Gastroesophageal sphincter (tissue), 4 donors: ENCODE measurements around the gene EXOC6B. TPM values are rescaled to one million over a fixed set of nuclear protein-coding genes. Genes with fewer than 3 reads are reported as not detected.
A peak's percentile ranks its signal among the peaks of the same experiment; 100 is the strongest.

Experiments used
- ATAC-seq: fragments of 150-250 bp; one replicate; pipeline ENCODE4 v1.9.1; 2016; ENCODE audit warnings: mild to moderate bottlenecking, moderate library complexity
- H3K27ac ChIP-seq, 4 donors: fragments of 200-600 bp; sonication (generic) in 3 of 4; 1 replicate in 3 of 4; 2 replicates in 1 of 4; pipeline ENCODE4 v1.5.1; 2016 to 2019
- H3K27me3 ChIP-seq: fragments of 200-600 bp; sonication (generic); one replicate; pipeline ENCODE4 v1.5.1; 2019
- H3K36me3 ChIP-seq, 2 donors: fragments of 200-600 bp; sonication (generic); one replicate each; pipeline ENCODE4 v1.5.1; 2019; ENCODE audit warnings: control low read depth in 1 of 2
- H3K4me1 ChIP-seq, 3 donors: fragments of 200-600 bp; sonication (generic); 1 replicate in 2 of 3; 2 replicates in 1 of 3; pipeline ENCODE4 v1.5.1; 2016 to 2019; ENCODE audit warnings: control low read depth in 2 of 3
- H3K4me3 ChIP-seq, 2 donors: fragments of 200-600 bp; sonication (generic); one replicate each; pipeline ENCODE4 v1.5.1; 2019; ENCODE audit warnings: mild to moderate bottlenecking in 1 of 2, moderate library complexity in 1 of 2
- H3K9me3 ChIP-seq, 3 donors: fragments of 200-600 bp; sonication (generic); one replicate each; pipeline ENCODE4 v1.5.1; 2017 to 2019; ENCODE audit warnings: control low read depth in 2 of 3
- EP300 ChIP-seq: sonication (generic); formaldehyde crosslinking; IDR thresholded peaks from one replicate; pipeline ENCODE4 v1.6.1; 2017; ENCODE audit warnings: antibody characterized with exemption, mild to moderate bottlenecking
- POLR2A ChIP-seq, 2 donors: fragments of 450-650 bp; IDR thresholded peaks; one replicate each; pipeline ENCODE4 v1.6.1; 2017; ENCODE audit warnings: antibody characterized with exemption in 2 of 2, mild to moderate bottlenecking in 2 of 2, moderate library complexity in 1 of 2
- POLR2AphosphoS5 ChIP-seq: sonication (generic); formaldehyde crosslinking; IDR thresholded peaks from one replicate; pipeline ENCODE4 v1.6.1; 2017; ENCODE audit warnings: antibody characterized with exemption
- WGBS, 2 donors: methylation state at CpG; one replicate each; pipeline ENCODE4 v1.1.5; 2018; ENCODE audit warnings: low coverage in 1 of 2; 5-methylcytosine and 5-hydroxymethylcytosine counted together
- total RNA-seq, 4 donors: library from RNA; depleted of rRNA; stranded (reverse); fragments of >200 nt; gene quantifications; one replicate each; pipeline ENCODE4 v1.1.0, GENCODE V29; 2016
- TF ChIP-seq, protein P1 (sequence below), 4 experiments: fragments of 200-600 bp in 2 of 4; fragments of 450-650 bp in 2 of 4; sonication (generic) in 1 of 4; IDR thresholded peaks; one replicate each; pipeline ENCODE4 v1.5.1; 2017 to 2019; ENCODE audit warnings: antibody characterized with exemption in 4 of 4, mild to moderate bottlenecking in 2 of 4, moderate library complexity in 2 of 4

The EXOC6B gene
- total RNA-seq, 4 donors from 2014 or later, result 35.3 to 47.2 (median 41.2) TPM

GRCh38 chr2:72689579-72690195 lies 136.1 kb downstream of the EXOC6B start:
- Histone ChIP-seq H3K4me1 (peaks cover 3 to 20% (median 10%) of the 10 kb centered on the region in 3 donors), H3K27me3 (no peaks in the 10 kb centered on the region), H3K4me3 (no peak overlapping the region), H3K36me3 (no peaks in the 10 kb centered on the region), H3K9me3 (no peaks in the 10 kb centered on the region), H3K27ac (peak overlapping the region in 1 of 4 donors; percentile 8)
- ATAC-seq, result peak; percentile 31
- WGBS, 2 donors, result 56 to 57% methylated on average over 5 of the region's 5 CpGs
- TF ChIP-seq, protein P1, sequence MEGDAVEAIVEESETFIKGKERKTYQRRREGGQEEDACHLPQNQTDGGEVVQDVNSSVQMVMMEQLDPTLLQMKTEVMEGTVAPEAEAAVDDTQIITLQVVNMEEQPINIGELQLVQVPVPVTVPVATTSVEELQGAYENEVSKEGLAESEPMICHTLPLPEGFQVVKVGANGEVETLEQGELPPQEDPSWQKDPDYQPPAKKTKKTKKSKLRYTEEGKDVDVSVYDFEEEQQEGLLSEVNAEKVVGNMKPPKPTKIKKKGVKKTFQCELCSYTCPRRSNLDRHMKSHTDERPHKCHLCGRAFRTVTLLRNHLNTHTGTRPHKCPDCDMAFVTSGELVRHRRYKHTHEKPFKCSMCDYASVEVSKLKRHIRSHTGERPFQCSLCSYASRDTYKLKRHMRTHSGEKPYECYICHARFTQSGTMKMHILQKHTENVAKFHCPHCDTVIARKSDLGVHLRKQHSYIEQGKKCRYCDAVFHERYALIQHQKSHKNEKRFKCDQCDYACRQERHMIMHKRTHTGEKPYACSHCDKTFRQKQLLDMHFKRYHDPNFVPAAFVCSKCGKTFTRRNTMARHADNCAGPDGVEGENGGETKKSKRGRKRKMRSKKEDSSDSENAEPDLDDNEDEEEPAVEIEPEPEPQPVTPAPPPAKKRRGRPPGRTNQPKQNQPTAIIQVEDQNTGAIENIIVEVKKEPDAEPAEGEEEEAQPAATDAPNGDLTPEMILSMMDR (IDR thresholded peaks at IDR 0.05), result no peak

GRCh38 chr2:72685638-72686213 lies 140.1 kb downstream of the EXOC6B start:
- WGBS, 2 donors, result 84 to 100% methylated on average over 2 to 3 of the region's 3 CpGs

DNA sequence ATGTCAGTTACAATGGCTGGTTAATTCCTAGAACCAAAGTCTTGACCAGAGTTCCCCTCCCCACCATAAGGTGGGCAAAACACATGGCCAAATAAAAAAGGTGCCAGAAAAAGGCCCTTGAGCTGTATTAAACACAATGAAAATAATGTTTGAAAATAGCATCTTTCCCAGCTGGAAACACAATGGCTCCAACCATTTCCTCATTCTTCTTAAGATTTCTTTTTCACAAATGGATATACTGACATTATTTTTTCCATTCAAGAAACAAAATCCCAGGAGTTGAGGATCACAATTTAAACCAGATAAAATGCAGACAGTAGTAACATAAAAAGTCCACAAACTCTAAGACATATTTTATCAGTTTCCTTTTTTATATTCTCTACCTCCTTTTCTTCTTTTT lies 143.8 kb downstream of the EXOC6B start:
- no peak overlapping the region for H3K4me3 ChIP-seq
- no peaks in the 10 kb centered on the region for H3K9me3 ChIP-seq
- H3K4me1 ChIP-seq, result peaks cover 0 to 5% (median 0%) of the 10 kb centered on the region in 3 donors
- no peaks in the 10 kb centered on the region for H3K36me3 ChIP-seq
- no peak for ATAC-seq
- no peaks in the 10 kb centered on the region for H3K27me3 ChIP-seq
- TF ChIP-seq POLR2AphosphoS5, result no peak
- no peak overlapping the region for H3K27ac ChIP-seq

More at GRCh38 chr2:72685638-72686213, 140.1 kb downstream of the EXOC6B start:
- TF ChIP-seq, protein P1 (IDR thresholded peaks at IDR 0.05), result no peak
- TF ChIP-seq EP300 (no peak), POLR2AphosphoS5 (no peak), POLR2A (IDR thresholded peaks at IDR 0.05) (no peak)
- Histone ChIP-seq H3K4me3 (no peak overlapping the region), H3K4me1 (peaks cover 0 to 10% (median 3%) of the 10 kb centered on the region in 3 donors), H3K27ac (no peak overlapping the region), H3K9me3 (no peaks in the 10 kb centered on the region), H3K36me3 (no peaks in the 10 kb centered on the region), H3K27me3 (no peaks in the 10 kb centered on the region)
- no peak for ATAC-seq

- no peaks in the 10 kb centered on the region for H3K9me3 ChIP-seq
- TF ChIP-seq POLR2A (IDR thresholded peaks at IDR 0.05) (no peak), EP300 (no peak), POLR2AphosphoS5 (no peak)
- TF ChIP-seq, protein P1 (IDR thresholded peaks at IDR 0.05), result no peak
- ATAC-seq, result no peak
- no peak overlapping the region for H3K27ac ChIP-seq
- no peak overlapping the region for H3K4me3 ChIP-seq
- H3K27me3 ChIP-seq, result no peaks in the 10 kb centered on the region
- no peaks in the 10 kb centered on the region for H3K36me3 ChIP-seq
- 58 to 80% methylated on average over 2 to 3 of the region's 3 CpGs for WGBS, 2 donors
- peaks cover 0 to 11% (median 2%) of the 10 kb centered on the region in 3 donors for H3K4me1 ChIP-seq
Observed at GRCh38 chr2:72681016-72681995, 144.5 kb downstream of the EXOC6B start.

DNA sequence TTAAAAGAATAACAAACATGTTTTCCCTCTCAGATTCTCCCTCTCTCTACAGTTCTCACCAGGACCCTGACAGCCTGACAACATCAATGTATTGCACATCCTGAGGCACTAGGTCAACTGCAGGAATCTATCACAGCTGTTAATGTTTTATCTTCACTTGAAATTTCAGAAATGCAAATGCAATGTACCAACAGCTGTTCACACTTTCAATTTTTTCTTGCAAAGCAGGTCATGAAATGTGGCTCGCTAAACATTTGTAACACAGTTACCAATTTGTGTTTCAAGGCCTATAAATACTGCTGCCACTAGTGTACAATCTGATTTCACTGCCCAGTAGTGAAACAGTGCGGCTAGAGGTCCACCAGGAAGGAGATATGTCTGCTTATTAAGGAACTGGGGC lies 147.8 kb downstream of the EXOC6B start:
- Histone ChIP-seq H3K9me3 (no peaks in the 10 kb centered on the region), H3K27ac (no peak overlapping the region), H3K36me3 (no peaks in the 10 kb centered on the region), H3K27me3 (no peaks in the 10 kb centered on the region), H3K4me1 (peaks cover 0 to 22% (median 2%) of the 10 kb centered on the region in 3 donors), H3K4me3 (no peak overlapping the region)
- 60 to 100% methylated on average over 1 of the region's 2 CpGs for WGBS, 2 donors
- no peak for TF ChIP-seq EP300
- TF ChIP-seq, protein P1 (IDR thresholded peaks at IDR 0.05), result no peak
- no peak for TF ChIP-seq POLR2A (IDR thresholded peaks at IDR 0.05)
- TF ChIP-seq POLR2AphosphoS5, result no peak
- no peak for ATAC-seq
